Body of pancreas (tissue), 4 donors: ENCODE measurements around the gene GH2.

Experiments
- POLR2A ChIP-seq, 3 donors: fragments of 450-650 bp; IDR thresholded peaks; one replicate each; pipeline ENCODE4 v1.6.1; 2016; ENCODE audit warnings: antibody characterized with exemption in 3 of 3, mild to moderate bottlenecking in 2 of 3
- TF ChIP-seq, protein P1 (sequence below), 7 experiments: fragments of 450-650 bp in 4 of 7; fragments of 200-600 bp in 3 of 7; sonication (generic) in 3 of 7; IDR thresholded peaks; one replicate each; pipeline ENCODE4 v1.5.1; 2016 to 2019; ENCODE audit warnings: antibody characterized with exemption in 7 of 7

DNA sequence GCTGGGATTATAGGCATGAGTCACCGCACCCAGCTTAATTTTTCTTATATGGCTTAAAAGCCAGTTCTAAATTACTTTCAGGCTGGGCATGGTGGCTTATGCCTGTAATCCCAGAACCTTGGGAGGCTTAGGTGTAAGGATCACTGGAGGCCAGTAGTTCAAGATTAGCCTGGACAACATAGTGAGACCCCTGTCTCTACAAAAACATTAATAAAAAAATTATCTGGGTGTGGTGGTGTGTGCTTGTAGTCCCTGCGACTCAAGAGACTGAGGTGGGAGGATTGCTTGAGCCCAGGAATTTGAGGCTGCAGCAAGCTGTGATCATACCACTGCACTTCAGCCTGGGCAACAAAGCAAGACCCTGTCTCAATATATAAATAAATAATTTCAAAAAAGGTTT is 28.5 kb downstream of the GH2 start:
- TF ChIP-seq, protein P1, sequence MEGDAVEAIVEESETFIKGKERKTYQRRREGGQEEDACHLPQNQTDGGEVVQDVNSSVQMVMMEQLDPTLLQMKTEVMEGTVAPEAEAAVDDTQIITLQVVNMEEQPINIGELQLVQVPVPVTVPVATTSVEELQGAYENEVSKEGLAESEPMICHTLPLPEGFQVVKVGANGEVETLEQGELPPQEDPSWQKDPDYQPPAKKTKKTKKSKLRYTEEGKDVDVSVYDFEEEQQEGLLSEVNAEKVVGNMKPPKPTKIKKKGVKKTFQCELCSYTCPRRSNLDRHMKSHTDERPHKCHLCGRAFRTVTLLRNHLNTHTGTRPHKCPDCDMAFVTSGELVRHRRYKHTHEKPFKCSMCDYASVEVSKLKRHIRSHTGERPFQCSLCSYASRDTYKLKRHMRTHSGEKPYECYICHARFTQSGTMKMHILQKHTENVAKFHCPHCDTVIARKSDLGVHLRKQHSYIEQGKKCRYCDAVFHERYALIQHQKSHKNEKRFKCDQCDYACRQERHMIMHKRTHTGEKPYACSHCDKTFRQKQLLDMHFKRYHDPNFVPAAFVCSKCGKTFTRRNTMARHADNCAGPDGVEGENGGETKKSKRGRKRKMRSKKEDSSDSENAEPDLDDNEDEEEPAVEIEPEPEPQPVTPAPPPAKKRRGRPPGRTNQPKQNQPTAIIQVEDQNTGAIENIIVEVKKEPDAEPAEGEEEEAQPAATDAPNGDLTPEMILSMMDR (IDR thresholded peaks at IDR 0.05) = no peak
- no peak for TF ChIP-seq POLR2A (IDR thresholded peaks at IDR 0.05)
